Measurements from ENCODE around the gene CDH15. TPM values are rescaled to one million over a fixed set of nuclear protein-coding genes. Genes with fewer than 3 reads are reported as not detected.

The CDH15 gene
- total RNA-seq, 1 experiment from 2014 or later, result 3.8 TPM

DNA sequence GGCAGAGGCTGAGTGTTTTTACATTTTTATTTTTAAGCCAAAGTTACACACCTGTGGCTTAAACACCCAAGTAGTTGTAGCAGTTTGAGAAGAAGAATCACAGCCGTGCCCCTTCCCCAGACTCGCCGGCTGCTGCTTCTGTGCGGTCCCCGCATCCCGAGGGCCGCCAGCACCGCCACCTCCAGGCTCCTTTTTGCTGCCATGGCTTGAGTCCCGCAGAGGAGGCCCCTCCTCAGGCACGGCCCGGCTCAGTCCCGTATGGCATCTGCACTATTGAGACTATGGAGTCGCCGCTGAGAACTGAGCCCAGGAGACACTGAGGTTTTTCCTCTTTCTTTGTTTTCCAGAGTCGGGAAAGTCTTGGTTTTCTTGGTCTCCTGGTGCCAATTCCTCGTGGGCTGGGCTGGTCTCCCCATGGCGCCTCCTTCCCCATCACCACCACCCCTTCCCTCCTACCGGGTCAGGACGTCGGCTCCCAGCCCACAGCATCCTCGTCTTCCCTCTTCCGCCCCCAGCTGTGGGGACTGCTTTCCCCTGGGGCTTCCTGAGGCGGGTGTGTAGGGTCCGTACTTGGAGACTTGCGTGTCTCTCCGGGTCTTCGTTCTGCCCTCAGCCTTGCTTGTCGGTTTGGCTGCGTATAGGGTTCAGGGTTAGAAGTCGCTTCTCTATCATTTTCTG lies 32.6 kb upstream of the CDH15 start:
- H3K36me3 ChIP-seq (ENCODE audit: control insufficient read depth in 1 of 2, insufficient read depth in 2 of 2, low read length in 2 of 2), result peaks cover 12 to 16% of the 10 kb centered on the region in 2 experiments
- DNase-seq (ENCODE audit: low read depth, low spot score) (no peak), ATAC-seq (no peak)
- ChIA-PET RAD21 (ENCODE audit: low non-redundant PET in 1 of 2, low total read pairs in 2 of 2, uncharacterized antibody in 2 of 2, unreplicated experiment in 2 of 2) (no interaction called here), CTCF (no interaction called here), POLR2A (no interaction called here)
- no peaks in the 10 kb centered on the region for H3K4me1 ChIP-seq (ENCODE audit: control insufficient read depth in 1 of 2, insufficient read depth in 2 of 2, low read length in 2 of 2)
- intact Hi-C loops (cut with micrococcal nuclease), result no loop called here
- no TSS peak for BruUV-seq (replicated peaks)
- no peak overlapping the region for H3K27ac ChIP-seq (ENCODE audit: low read depth, low read length)
- no peaks in the 10 kb centered on the region for H3K27me3 ChIP-seq (ENCODE audit: insufficient read depth, low read length)
- no peak overlapping the region for H3K4me3 ChIP-seq (replicated peaks in 1 of 2; ENCODE audit: low read depth in 1 of 2, low read length in 2 of 2)
- no peaks in the 10 kb centered on the region for H3K9me2 ChIP-seq (ENCODE audit: insufficient read depth)
- no peak overlapping the region for H3K4me2 ChIP-seq (ENCODE audit: low read length)
- TF ChIP-seq, protein P1, sequence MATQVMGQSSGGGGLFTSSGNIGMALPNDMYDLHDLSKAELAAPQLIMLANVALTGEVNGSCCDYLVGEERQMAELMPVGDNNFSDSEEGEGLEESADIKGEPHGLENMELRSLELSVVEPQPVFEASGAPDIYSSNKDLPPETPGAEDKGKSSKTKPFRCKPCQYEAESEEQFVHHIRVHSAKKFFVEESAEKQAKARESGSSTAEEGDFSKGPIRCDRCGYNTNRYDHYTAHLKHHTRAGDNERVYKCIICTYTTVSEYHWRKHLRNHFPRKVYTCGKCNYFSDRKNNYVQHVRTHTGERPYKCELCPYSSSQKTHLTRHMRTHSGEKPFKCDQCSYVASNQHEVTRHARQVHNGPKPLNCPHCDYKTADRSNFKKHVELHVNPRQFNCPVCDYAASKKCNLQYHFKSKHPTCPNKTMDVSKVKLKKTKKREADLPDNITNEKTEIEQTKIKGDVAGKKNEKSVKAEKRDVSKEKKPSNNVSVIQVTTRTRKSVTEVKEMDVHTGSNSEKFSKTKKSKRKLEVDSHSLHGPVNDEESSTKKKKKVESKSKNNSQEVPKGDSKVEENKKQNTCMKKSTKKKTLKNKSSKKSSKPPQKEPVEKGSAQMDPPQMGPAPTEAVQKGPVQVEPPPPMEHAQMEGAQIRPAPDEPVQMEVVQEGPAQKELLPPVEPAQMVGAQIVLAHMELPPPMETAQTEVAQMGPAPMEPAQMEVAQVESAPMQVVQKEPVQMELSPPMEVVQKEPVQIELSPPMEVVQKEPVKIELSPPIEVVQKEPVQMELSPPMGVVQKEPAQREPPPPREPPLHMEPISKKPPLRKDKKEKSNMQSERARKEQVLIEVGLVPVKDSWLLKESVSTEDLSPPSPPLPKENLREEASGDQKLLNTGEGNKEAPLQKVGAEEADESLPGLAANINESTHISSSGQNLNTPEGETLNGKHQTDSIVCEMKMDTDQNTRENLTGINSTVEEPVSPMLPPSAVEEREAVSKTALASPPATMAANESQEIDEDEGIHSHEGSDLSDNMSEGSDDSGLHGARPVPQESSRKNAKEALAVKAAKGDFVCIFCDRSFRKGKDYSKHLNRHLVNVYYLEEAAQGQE (IDR thresholded peaks at IDR 0.05; ENCODE audit: low read depth), result no peak
- TF ChIP-seq SIN3A (IDR thresholded peaks at IDR 0.05; ENCODE audit: low read depth) (no peak), EGR1 (IDR thresholded peaks at IDR 0.05; ENCODE audit: low read depth) (no peak), POLR2AphosphoS5 (IDR thresholded peaks at IDR 0.05; ENCODE audit: low read depth, low read length) (no peak), CBX3 (IDR thresholded peaks at IDR 0.05; ENCODE audit: low read depth) (no peak), EZH2 (IDR thresholded peaks at IDR 0.05) (no peak), FOSL1 (IDR thresholded peaks at IDR 0.05; ENCODE audit: low read depth) (no peak), YY1 (IDR thresholded peaks at IDR 0.05; ENCODE audit: extremely low read depth, insufficient replicate concordance, low read depth, low read length) (no peak), ELF1 (IDR thresholded peaks at IDR 0.05; ENCODE audit: borderline replicate concordance, low read depth) (no peak), RAD21 (IDR thresholded peaks at IDR 0.05; ENCODE audit: low read depth) (no peak), EZH2phosphoT487 (IDR thresholded peaks at IDR 0.05; ENCODE audit: borderline replicate concordance) (no peak)
- TF ChIP-seq, protein P2, sequence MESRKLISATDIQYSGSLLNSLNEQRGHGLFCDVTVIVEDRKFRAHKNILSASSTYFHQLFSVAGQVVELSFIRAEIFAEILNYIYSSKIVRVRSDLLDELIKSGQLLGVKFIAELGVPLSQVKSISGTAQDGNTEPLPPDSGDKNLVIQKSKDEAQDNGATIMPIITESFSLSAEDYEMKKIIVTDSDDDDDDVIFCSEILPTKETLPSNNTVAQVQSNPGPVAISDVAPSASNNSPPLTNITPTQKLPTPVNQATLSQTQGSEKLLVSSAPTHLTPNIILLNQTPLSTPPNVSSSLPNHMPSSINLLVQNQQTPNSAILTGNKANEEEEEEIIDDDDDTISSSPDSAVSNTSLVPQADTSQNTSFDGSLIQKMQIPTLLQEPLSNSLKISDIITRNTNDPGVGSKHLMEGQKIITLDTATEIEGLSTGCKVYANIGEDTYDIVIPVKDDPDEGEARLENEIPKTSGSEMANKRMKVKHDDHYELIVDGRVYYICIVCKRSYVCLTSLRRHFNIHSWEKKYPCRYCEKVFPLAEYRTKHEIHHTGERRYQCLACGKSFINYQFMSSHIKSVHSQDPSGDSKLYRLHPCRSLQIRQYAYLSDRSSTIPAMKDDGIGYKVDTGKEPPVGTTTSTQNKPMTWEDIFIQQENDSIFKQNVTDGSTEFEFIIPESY (IDR thresholded peaks at IDR 0.05; ENCODE audit: extremely low read depth, insufficient replicate concordance, low read length), result no peak
- no peaks in the 10 kb centered on the region for H4K20me1 ChIP-seq (ENCODE audit: insufficient read depth)
- no peak overlapping the region for H2AFZ ChIP-seq (ENCODE audit: low read depth, low read length, poor library complexity, severe bottlenecking)
- no peak overlapping the region for H3K9ac ChIP-seq (ENCODE audit: low read length)
- H3K9me3 ChIP-seq (ENCODE audit: control insufficient read depth in 1 of 2, insufficient read depth in 1 of 2, low read depth in 1 of 2, low read length in 2 of 2), result no peaks in the 10 kb centered on the region
- H3K79me2 ChIP-seq (ENCODE audit: insufficient read depth, low read length), result no peaks in the 10 kb centered on the region

All from HCT116 (cell line).